GM18868 (cell line): ENCODE results near the gene HPN.
"Not testable (repeated sequence)": the region's sequence is repeated elsewhere in the genome, so short reads cannot be mapped to it uniquely, and the experiment has no call there.

Experiments used
- ATAC-seq: cut with Tn5 transposase; IDR thresholded peaks from one replicate; pipeline ENCODE4 v1.9.1; 2021; ENCODE audit warnings: mild to moderate bottlenecking, moderate library complexity; ENCODE audit not compliant: unreplicated experiment

The HPN gene

DNA sequence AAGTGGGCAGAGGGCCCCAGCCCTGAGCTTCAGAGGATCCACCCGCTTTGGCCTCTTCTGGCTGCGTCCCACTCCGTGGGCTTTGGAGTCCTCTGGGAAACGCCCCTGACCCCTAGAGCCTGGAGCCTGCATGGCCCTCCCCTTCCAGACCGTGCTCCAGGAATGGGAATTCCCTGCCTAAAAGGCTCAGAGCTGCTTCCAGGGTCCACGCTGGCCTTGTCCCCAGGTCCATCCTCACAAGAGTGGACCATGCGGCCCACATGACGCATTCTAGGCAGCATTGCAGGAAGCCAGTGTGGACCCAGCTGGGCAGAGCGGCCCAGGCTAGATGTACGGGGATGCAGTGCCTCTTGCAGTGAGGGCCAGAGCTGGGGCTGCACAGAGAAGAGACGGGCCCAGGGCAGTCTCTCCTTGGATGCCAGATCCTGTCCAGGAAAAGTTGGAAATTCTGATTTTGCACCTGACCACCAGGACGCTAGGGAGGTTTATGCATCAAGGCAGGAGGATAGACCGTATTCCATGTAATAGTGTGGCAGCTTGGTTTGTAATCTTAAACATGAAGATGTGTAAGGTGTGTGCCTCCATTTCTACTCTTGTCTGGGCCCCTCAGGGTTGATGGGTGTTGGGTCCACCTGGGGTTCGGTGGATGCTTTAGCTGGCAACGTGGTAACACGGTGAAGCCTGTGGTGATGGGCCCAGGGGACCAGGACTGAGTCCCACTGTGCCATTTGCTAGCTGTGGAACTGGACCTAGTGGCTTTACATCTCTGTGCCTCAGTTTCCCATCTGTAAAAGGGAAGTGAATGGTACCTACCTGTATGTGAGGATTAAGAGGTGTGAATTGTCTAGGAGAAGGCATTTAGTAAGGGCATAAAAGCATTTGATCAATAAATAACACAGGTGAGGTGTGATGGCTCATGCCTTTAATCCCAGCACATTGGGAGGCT lies 59.3 kb downstream of the HPN start:
- no peak for ATAC-seq

DNA sequence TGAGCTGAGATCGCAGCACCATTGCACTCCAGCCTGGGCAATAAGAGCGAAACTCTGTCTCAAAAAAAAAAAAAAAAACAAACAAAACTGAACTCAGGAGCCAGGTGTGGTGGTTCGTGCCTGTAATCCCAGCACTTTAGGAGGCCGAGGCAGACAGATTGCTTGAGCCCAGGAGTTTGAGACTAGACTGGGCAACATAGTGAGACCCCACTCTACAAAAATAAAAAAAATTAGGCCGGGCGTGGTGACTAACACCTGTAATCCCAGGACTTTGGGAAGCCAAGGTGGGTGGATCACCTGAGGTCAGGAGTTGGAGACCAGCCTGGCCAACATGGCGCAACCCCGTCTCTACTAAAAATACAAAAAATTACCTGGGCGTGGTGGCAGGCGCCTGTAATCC lies 60.4 kb downstream of the HPN start:
- not testable (repeated sequence) for ATAC-seq

DNA sequence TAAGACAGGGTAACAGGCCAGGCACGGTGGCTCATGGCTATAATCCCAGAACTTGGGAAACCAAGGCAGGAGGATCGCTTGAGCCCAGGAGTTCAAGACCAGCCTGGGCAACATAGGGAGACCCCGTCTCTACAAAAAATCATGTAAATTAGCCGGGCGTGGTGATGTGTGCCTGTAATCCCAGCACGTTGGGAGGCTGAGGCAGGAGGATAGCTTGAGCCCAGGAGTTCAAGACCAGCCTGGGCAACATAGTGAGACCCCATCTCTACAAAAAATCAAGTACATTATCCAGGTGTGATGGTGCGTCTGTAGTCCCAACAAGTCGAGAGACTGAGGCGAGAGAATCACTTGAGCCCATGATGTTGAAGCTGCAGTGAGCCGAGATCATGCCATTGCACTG lies 62.1 kb downstream of the HPN start:
- ATAC-seq: not testable (repeated sequence)

DNA sequence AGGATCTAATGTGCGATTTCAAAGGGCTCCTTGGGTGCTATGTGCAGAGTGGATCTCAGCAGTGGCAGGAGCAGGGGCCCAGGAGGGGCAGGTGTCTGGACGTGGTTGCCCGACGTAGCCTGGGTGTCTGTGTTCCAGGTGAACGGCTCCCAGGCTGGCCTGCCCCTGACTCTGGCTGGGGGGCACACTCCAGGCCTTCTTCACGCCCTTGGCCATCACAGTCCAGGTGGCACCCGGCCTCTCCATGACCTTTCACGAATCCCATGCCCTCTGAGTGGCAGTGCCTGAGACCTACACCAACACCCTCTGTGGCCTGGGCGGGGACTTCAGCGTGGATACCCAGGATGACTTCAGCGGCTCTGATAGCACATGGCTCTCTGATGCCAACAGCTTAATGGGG lies 62.8 kb downstream of the HPN start:
- no peak for ATAC-seq

DNA sequence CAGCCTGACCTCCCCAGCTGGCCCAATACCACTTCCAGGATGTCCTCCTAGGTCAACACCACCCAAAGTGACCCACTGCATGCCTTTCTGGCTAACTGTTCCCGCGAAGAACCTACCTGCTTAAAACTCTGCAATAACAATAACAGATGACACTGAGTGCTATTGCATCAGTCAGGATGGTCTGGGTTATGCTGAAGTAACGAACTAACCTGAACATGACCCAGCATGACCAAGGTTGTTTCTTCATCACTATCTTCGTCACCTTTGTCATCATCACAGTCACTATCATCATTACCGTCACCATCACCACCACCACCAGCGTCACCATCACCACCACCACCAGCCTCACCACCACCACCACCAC lies 63.5 kb downstream of the HPN start:
- no peak for ATAC-seq

DNA sequence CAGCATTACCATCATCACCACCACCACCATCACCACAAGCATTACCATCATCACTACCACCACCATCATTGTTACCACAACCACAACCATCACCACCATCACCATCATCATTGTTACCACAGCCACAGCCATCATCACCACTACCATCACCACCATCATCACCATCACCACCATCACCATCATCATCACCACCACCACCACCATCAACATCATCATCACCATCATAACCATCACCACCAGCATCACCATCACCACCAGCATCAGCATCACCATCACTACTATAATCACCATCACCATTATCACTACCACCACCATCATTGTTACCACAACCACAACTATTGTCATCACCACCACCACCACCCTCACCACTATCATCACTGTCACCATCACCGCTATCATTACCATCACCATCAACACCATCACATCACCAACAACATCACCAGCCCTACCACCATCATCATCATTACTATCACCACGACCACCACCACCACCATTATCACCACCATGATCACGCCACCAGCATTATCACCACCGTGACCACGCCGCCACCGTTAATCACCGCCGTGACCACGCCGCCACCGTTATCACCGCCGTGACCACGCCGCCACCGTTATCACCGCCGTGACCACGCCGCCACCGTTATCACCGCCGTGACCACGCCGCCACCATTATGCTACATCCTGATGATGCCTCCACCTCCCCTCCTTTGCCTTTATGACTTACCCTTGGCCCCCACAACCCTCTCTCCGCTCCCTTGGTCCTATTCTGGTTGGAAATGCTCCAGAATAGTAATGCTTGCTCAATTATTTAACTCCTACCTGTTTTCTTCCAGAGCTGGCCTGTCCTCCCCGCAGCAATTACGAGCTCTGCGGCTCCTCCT lies 64.1 kb downstream of the HPN start:
- ATAC-seq: no peak

DNA sequence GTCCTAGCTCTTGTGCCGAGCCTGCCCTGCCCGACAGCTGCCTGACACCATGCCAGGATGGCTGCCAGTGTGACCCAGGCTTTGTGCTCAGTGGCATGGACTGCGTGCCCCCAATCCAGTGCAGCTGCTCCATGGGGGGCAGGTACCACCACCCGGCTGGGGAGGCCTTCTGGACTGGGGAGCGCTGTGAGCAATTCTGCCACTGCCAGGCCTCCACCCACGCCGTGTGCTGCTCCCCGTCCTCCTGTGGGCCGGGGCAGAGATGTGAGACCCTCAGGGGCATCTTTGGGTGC lies 64.7 kb downstream of the HPN start:
- ATAC-seq: no peak

DNA sequence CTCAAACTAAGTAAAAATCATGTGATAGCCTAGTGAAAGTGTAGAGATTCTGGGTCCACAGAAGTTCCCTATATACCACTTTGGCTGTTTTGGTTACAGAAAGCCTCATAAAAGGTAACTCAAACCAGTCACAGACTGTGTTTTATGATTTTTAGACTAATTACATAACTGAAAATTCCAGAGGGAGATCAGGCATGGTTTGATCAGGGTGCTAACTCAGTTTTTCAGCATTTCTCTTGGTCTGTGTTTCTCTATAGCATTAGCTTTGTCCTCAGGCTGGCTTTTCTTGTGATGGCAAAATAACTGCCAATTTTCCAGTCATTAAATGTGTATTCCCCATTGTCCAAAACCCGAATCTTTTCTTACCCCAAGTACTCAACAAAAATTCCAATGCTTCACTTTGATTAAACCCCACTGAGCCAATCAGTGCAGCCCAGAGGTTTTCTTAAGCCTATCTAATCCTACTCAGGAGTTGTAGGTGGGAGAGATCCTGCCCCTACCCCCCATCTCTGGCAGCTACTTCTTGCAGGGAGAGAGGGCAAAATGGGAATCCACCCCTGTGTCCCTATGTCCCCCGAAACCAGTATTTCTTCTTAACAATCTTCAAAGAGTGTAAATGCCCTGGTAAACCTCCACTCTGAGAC lies 65.5 kb downstream of the HPN start:
- ATAC-seq: no peak

DNA sequence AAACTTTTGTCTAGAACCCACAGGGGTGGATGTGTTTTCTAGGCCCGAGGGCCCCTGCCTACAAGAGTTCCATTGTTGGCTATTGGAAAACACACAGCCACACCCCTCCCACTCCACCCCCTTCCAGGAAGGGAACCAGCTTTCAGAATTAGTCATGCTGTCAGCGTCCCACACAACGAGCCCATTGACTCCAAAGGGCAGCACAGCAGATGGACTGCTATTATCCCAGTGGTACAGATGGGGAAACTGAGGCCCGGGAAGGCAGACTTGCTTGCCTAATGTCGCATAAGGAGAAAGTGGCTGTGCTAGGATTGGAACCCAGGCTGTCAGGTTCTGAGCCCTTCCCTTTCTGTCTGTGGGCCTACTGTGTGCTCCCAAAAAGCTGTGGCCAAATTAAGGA lies 66.0 kb downstream of the HPN start:
- ATAC-seq: no peak

DNA sequence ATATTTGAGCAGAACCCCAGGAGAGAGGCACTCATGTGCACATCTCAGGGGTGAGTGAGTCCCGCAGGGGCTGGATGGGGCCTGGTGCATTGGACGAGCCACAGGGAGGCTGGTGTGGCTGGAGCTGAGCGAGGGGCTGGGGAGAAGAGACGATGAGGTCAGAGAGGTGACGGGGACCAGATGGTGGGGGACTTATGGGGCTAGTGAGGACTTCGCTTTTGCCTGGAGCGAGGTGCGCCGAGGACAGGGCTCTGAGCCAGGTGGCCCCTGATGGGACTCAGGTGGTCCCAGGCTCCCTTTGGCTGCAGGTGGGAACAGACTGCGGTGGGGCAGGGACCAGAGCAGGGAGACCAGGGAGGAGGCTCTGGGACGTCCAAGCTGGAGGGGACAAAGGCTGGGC lies 67.2 kb downstream of the HPN start:
- no peak for ATAC-seq

DNA sequence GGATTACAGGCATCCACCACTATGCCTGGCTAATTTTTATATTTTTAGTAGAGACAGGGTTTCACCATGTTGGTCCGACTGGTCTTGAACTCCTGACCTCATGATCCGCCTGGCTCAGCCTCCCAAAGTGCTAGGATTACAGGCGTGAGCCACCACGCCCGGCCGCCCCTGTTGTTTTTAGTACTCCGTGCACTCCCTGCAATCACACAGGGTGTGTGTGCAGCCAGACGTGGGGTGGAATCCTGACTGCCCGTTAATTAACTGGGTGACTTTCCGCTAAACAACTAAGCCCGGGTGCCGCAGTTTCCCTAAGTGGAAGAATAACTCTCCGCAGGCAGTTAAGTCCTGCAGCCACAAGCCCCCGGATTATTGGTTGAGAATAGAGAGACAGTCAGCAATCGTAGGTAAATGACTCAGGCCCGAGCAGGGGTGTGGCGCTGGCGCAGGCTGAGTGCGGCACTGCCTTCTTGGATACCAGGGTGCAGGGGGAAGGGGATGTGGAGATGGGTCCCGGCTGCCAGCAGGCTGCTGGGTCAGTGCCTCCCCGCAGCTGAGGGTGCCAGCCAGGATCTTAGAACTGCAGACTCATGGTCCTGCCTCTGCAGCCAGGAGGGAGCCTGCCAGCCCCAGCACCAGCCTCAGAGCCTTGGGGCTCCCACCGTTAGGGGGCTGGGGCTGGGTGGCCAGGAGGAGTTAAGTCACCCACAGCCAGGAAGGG lies 68.0 kb downstream of the HPN start:
- no peak for ATAC-seq

DNA sequence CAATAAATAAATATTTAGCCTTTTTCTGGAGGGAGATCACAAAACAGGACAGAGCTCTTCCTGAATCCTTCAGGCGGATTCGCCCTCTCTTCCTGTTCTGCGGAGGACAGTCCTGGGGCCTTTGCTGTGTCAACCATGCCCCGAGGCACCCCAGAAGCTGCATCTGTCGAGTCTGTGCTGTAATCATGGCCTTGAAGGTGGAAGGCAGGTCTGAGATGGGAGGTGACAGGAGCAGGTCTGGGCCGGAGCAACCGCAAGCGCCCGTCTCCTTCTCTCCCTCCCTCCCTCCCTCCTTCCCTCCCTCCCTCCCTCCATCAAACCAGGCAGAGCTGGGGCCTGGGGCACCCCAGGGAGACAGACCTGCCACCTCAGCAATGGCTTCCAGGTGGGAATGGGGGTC lies 69.5 kb downstream of the HPN start:
- no peak for ATAC-seq

DNA sequence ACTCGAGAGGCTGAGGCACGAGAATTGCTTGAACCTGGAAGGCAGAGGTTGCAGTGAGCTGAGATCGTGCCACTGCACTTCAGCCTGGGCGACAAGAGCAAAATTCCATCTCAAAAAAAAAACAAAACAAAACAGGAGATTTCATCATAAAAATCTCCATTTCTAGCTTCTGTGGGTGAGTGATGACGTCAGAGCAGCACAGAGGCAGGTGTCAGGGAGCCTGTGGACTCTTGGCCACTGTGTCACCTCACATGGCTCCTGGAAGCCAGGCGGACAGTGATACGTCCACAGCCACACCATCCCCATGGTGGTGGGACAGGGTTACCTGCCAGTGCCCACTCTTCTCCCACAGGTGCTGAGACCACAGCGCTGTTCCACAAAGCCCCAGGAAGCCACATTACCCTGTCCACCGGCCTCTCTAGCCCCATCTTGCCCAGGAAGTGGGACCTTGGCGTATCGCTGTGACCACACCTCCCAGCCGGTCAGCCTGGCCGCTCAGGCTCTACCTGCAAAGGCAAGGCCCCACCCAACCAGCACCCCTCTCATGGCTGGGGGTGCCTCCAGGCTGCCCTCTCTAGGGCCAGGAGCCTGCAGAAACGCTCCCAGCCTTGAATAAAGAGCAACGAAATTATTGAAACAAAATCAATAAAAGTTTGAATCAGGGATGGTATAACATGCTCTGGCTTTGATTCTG lies 71.6 kb downstream of the HPN start:
- ATAC-seq: no peak

DNA sequence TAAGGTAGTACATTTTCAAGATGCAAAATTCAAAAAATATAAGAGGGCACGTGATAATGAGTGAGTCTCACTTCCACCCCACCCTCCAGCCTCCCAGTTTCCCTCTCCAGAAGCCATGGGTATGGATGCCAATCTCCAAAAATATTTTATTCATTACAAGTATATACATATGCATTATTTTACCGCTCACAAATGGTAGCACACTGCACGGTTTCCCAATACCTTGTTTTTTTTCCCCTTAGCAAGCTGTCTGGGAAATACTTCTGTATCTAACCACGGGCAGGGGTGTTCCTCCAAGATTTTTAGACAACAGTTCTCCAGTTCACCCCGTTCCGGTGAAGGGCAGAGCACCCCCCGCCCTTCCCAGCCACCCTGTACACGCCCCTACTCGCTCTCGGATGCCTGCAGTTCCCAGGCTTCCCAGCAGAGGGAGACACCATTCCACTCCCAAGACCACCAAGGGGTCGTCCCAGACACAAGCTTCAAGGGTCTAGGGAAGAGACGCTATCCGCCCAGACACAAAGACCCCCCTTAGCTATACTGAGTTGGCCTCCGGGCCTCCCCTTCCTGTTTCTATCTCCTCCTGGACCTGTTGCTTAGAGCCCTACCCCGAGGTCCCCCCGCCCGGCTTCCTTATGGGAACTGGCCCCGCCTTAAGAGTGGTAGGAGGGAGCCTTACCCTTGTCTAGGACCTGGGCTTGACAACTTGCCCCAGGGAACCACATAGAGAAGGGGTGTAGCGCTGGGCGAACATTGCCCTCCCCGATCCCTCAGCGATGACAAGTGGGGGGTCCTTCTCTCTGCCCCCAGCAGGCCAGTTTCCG lies 73.0 kb downstream of the HPN start:
- no peak for ATAC-seq

DNA sequence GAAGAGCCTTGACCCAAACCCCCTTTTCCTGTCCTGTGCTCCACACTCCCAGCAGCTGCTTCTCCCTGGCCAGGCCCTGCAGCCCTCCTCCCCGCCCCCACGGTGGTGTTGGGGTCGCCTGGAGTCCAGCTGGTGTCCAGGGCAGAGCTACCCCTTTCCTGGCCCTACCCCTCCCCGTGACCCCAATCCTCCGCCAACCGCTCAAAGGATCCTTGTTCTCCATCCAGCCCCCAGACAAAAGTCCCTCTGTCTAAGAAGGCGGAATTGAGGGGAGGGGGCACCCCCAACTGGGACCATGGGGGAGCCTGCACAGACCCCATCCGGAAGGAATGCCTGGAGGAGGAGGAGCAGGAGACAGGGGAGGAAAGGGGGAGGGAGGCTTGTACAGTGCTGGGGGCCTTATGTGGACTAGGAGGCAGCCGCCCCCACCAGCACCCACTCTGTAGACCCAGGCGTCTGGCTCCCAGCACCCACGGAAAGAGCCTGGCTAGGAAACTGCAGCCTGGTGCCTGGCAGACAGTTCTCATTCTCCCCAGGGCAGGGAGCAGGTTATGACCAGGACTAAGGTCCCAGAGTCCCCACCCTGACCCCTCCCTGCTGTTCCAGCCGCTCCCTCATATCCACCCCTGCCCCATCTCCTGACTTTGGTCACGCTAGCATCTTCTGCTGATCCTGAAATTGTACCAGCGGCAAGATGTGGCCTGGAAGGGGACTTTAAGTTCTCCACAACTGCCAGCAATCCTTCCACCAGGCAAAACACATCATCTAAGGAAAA lies 73.8 kb downstream of the HPN start, which contains the start of gene FXYD3:
TSS of gene FXYD3 (plus strand) at position 647 of the 775 bp plus-strand sequence. CDS start 3,554 bp downstream, outside the sequence.
- ATAC-seq: no peak
